Measurements from ENCODE around the gene TIMM10.
"Not testable (repeated sequence)": the region's sequence is repeated elsewhere in the genome, so short reads cannot be mapped to it uniquely, and the experiment has no call there.

TIMM10 gene

GRCh38 chr11:57544566-57544965 is 14.0 kb upstream of the TIMM10 start:
- no peak for TF ChIP-seq CTCF (IDR thresholded peaks at IDR 0.05; ENCODE audit: low read depth, low read length)
- H3K4me3 ChIP-seq (ENCODE audit: low read depth, low read length): no peak overlapping the region
- in situ Hi-C loops (cut with HindIII; ENCODE audit: low sequenced_read_pairs): no loop called here
- DNase-seq (ENCODE audit: low read depth, low spot score): no peak

- no peak for DNase-seq (ENCODE audit: low read depth, low spot score)
- in situ Hi-C loops (cut with HindIII; ENCODE audit: low sequenced_read_pairs): no loop called here
- no peak overlapping the region for H3K4me3 ChIP-seq (ENCODE audit: low read depth, low read length)
- no peak for TF ChIP-seq CTCF (IDR thresholded peaks at IDR 0.05; ENCODE audit: low read depth, low read length)
Observed at GRCh38 chr11:57543593-57543992, 13.0 kb upstream of the TIMM10 start.

- TF ChIP-seq CTCF (IDR thresholded peaks at IDR 0.05; ENCODE audit: low read depth, low read length): no peak
- in situ Hi-C loops (cut with HindIII; ENCODE audit: low sequenced_read_pairs): no loop called here
- H3K4me3 ChIP-seq (ENCODE audit: low read depth, low read length): no peak overlapping the region
- DNase-seq (ENCODE audit: low read depth, low spot score): no peak
Observed at GRCh38 chr11:57542582-57542981, 12.0 kb upstream of the TIMM10 start.

- H3K4me3 ChIP-seq (ENCODE audit: low read depth, low read length): no peak overlapping the region
- DNase-seq (ENCODE audit: low read depth, low spot score): no peak
- in situ Hi-C loops (cut with HindIII; ENCODE audit: low sequenced_read_pairs): no loop called here
- TF ChIP-seq CTCF (IDR thresholded peaks at IDR 0.05; ENCODE audit: low read depth, low read length): no peak
Observed at GRCh38 chr11:57541169-57541568, 10.6 kb upstream of the TIMM10 start.

GRCh38 chr11:57539342-57539741 is 8.8 kb upstream of the TIMM10 start:
- DNase-seq (ENCODE audit: low read depth, low spot score): no peak
- in situ Hi-C loops (cut with HindIII; ENCODE audit: low sequenced_read_pairs): no loop called here

GRCh38 chr11:57536947-57537619 is 6.5 kb upstream of the TIMM10 start, which contains the start of gene SMTNL1:
SMTNL1 (plus strand) TSS chr11:57537595; CDS start chr11:57542643, 5,048 bp downstream.
- no peak for TF ChIP-seq CTCF (IDR thresholded peaks at IDR 0.05; ENCODE audit: low read depth, low read length)
- in situ Hi-C loops (cut with HindIII; ENCODE audit: low sequenced_read_pairs): no loop called here
- DNase-seq (ENCODE audit: low read depth, low spot score): no peak
- no peak within 1 kb of the TSS for H3K4me3 ChIP-seq (ENCODE audit: low read depth, low read length)

More at GRCh38 chr11:57539342-57539741, 8.8 kb upstream of the TIMM10 start:
- no peak overlapping the region for H3K4me3 ChIP-seq (ENCODE audit: low read depth, low read length)
- TF ChIP-seq CTCF (IDR thresholded peaks at IDR 0.05; ENCODE audit: low read depth, low read length): no peak

- DNase-seq (ENCODE audit: low read depth, low spot score); H3K4me3 ChIP-seq (ENCODE audit: low read depth, low read length); in situ Hi-C loops (cut with HindIII; ENCODE audit: low sequenced_read_pairs): not testable (repeated sequence)
Observed at GRCh38 chr11:57534449-57534848, 3.9 kb upstream of the TIMM10 start.

Data from astrocyte of the spinal cord (primary cell).